VCaP (cell line): ENCODE results near the gene FHOD1.

Experiments used
- H3K27ac ChIP-seq: fragments of 450-650 bp; 2 replicates; pipeline ENCODE4 v1.5.1; 2017
- TF ChIP-seq, protein P1 (sequence below): fragments of 450-650 bp; conservative IDR thresholded peaks from 2 replicates; pipeline ENCODE4 v1.5.1; 2017; ENCODE audit warnings: mild to moderate bottlenecking, moderate library complexity

FHOD1 gene

DNA sequence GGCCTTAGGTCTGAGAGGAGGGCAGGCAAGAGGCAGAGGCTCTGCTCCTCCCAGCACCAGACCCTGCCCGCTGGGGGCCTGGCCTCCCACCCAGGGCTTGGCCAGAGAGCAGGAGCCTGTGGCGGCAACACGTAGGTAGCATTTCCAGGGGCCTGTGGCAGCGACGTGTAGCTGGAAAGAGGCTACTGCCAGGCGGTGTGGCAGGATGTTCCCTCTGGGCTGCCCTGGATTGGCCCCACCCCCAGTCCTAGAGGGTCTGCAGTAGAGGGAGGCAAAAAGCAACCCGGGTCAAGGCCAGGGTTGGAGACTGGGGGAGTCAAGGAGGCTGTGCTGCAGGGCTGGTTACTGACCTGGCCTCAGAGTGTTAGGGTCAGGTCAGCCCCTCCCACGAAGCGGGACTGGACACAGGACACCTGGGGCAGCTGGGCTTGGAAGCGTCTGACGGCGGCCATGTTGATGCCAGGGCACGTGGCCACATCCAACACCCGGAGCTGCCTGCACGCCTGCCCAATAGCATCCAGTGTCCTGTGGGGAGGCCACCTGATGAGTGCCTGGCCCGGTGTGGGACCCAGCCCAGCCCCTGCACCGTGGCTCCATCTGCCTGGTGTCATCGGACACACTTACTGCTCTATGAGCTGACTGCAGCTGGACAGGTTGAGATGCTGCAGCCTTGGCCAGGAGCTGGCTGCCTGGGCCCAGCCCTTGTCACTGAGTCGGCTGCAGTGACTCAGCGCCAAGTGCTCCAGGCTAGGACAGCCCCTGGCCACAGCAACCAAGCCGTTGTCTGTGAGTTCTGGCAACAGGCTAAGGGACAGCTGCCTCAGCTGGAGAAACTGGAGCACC lies 39.8 kb downstream of the FHOD1 start:
- TF ChIP-seq, protein P1, sequence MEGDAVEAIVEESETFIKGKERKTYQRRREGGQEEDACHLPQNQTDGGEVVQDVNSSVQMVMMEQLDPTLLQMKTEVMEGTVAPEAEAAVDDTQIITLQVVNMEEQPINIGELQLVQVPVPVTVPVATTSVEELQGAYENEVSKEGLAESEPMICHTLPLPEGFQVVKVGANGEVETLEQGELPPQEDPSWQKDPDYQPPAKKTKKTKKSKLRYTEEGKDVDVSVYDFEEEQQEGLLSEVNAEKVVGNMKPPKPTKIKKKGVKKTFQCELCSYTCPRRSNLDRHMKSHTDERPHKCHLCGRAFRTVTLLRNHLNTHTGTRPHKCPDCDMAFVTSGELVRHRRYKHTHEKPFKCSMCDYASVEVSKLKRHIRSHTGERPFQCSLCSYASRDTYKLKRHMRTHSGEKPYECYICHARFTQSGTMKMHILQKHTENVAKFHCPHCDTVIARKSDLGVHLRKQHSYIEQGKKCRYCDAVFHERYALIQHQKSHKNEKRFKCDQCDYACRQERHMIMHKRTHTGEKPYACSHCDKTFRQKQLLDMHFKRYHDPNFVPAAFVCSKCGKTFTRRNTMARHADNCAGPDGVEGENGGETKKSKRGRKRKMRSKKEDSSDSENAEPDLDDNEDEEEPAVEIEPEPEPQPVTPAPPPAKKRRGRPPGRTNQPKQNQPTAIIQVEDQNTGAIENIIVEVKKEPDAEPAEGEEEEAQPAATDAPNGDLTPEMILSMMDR, result no peak
- no peak overlapping the region for H3K27ac ChIP-seq

DNA sequence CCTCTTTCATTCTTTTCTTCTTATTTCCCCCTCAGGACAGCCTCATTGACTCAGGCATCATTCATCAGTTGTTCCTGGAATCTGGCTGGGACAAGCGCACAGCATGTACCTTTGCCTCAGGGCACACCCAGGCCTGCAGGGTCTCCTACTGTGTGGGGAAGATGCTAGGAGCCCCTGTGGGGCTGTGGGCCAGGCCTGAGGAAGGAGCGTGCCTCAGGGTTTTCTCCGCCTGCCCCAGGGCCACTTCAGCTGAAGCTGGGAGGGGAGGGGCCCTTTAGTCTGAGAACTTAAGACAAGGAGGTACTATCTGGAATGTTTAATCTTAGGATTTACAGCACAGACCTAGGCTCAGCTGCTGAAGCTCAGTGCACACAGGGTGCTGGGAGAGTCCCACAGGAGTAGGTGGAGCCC lies 40.4 kb downstream of the FHOD1 start:
- H3K27ac ChIP-seq, result no peak overlapping the region
- TF ChIP-seq, protein P1, result no peak

DNA sequence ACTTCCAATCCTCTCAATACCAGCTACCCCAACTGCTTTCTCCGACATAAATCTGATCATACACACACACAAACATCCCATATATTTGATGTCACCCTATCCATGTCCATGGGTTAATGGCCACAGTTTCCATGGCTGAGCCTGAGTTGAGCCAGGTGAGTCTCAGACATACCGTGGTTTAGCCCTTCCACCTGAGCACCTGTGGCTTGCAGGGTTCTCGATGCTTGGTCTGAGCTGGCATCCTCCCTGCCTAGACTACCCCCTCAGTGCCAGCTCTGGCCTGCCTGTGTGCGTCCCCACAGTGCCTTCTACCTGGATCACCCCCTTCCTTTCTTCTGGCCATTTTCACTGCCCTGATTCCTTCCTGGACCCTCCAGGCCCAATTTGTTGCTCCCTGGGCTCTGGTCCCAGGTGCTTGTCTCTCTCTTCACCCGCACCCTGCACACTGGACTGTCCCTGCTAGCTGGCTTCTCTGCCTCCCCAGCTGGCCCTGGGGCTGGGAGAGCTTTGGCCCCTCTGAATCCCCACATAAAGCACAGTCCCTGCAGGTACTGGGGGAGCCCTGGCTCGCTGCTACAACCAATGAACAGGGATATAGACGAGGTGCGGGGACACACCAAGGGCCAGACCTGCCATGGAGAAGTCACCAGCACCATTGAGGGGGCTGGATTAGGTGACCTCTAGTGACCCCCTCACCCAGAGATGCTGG lies 41.0 kb downstream of the FHOD1 start:
- TF ChIP-seq, protein P1, result no peak
- no peak overlapping the region for H3K27ac ChIP-seq

DNA sequence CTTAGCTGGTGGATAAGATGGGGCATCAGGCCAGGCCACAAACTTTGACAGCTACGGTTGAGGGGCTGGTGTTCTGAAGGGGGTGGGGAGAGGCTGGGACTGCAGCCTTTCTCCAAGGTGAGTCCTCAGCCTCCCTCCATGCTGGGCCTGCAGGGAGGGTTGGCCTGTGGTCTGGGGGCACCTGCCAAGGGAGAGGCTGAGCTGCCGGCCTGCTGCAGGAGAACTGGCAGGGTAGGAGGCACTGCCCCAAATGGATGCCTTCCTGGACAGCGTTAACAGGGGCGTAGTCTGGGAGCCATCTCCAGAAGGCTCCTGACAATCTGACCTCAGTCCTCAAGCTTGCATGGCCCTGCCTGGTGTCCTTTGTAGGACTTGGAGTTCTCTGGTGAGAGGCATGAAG lies 43.2 kb downstream of the FHOD1 start:
- no peak overlapping the region for H3K27ac ChIP-seq
- TF ChIP-seq, protein P1, result no peak

DNA sequence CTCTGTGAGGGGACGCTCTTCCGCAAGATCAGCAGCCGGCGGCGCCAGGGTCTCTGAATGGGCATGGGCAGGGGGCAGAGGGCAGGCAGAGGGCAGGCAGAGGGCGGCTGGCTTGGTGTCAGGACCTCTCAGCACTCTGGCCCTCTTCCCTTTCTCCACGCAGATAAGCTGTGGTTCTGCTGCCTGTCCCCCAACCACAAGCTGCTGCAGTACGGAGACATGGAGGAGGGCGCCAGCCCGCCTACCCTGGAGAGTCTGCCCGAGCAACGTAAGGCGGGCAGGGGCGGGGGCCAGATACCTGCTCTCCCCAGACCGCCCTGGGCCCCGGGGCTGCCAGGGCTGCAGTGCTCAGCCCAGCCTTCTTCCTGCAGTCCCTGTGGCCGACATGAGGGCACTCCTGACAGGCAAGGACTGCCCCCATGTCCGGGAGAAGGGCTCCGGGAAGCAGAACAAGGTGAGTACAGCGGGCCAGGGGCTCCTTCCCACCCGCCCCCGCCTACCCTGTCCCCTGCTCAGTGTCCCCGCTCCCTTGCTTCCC lies 44.3 kb downstream of the FHOD1 start:
- TF ChIP-seq, protein P1, result no peak
- H3K27ac ChIP-seq, result no peak overlapping the region

DNA sequence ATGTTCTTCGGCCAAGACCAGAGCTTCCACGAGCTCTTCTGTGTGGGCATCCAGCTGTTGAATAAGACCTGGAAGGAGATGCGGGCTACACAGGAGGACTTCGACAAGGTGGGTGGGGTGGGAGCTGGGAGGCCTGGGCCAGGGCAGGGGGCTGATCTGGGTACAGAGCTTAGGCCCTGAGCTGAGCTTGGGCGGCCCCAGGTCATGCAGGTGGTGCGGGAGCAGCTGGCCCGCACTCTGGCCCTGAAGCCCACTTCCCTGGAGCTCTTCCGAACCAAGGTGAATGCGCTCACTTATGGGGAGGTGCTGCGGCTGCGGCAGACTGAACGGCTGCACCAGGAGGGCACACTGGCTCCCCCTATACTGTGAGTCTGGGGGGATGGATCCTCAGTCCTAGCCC lies 44.9 kb downstream of the FHOD1 start:
- TF ChIP-seq, protein P1, result no peak

More for the DNA sequence above, 44.9 kb downstream of the FHOD1 start:
- H3K27ac ChIP-seq, result no peak overlapping the region
